K562 (cell line): Measurements from ENCODE around the gene MYO1D. TPM values are rescaled to one million over a fixed set of nuclear protein-coding genes. Genes with fewer than 3 reads are reported as not detected.

Experiments used
- ATF3 ChIP-seq, 2 experiments: fragments of 450-650 bp in 1 of 2; sonication (generic) in 1 of 2; formaldehyde crosslinking in 1 of 2; IDR thresholded peaks in 1 of 2; conservative IDR thresholded peaks in 1 of 2; 2 replicates each; pipeline versions ENCODE4 v1.6.1 to v1.8.1; 2016 to 2023; ENCODE audit warnings: mild to moderate bottlenecking in 2 of 2, moderate library complexity in 2 of 2, inconsistent platforms in 1 of 2, missing genetic modification reagents in 1 of 2
- CREB3 ChIP-seq: fragments of 450-650 bp; conservative IDR thresholded peaks from 2 replicates; pipeline ENCODE4 v1.6.1; 2016; ENCODE audit warnings: missing genetic modification characterization, low read depth, mild to moderate bottlenecking, missing compliant biosample characterization, moderate library complexity
- MAX ChIP-seq: sonication (generic); formaldehyde crosslinking; IDR thresholded peaks from 2 replicates; pipeline ENCODE4 v1.9.0; 2022; ENCODE audit warnings: mild to moderate bottlenecking, missing genetic modification reagents
- NCOA1 ChIP-seq: fragments of 450-650 bp; IDR thresholded peaks from 2 replicates; pipeline ENCODE4 v1.6.1; 2016; ENCODE audit warnings: low read depth
- NUFIP1 ChIP-seq: fragments of 450-650 bp; IDR thresholded peaks from 2 replicates; pipeline ENCODE4 v1.6.1; 2018; ENCODE audit not compliant: partially characterized antibody
- polyA plus RNA-seq, 8 experiments: library from polyadenylated mRNA; depleted of rRNA in 4 of 8; stranded (reverse) in 5 of 8; unstranded in 3 of 8; fragments of >200 nt; fragmentation: Nextera tagmentation in 2 of 8; fragmentation: Illumina TruSeq in 1 of 8; extraction: Ambion mirVana in 2 of 8; extraction: Trizol in 1 of 8; gene quantifications; 2 replicates each; pipeline versions ENCODE4 v1.2.1 to v1.2.3, GENCODE V29; 2011 to 2014; ENCODE audit warnings: inconsistent platforms in 1 of 8, missing spikeins in 1 of 8
- total RNA-seq, 7 experiments: library from RNA; depleted of rRNA in 6 of 7; stranded (reverse); fragments of >200 nt in 6 of 7; fragmentation: Illumina TruSeq in 2 of 7; extraction: Trizol in 2 of 7; gene quantifications; 2 replicates each; pipeline versions ENCODE4 v1.2.1 to v1.2.3, GENCODE V29; 2011 to 2021; ENCODE audit warnings: low replicate concordance in 1 of 7
- TF ChIP-seq, protein P1 (sequence below): sonication (generic); formaldehyde crosslinking; IDR thresholded peaks from 2 replicates; pipeline ENCODE4 v1.8.0; 2022; ENCODE audit warnings: mild to moderate bottlenecking, low read depth, missing genetic modification reagents
- TF ChIP-seq, protein P2 (sequence below): sonication (generic); formaldehyde crosslinking; IDR thresholded peaks from 2 replicates; pipeline ENCODE4 v1.8.0; 2022; ENCODE audit warnings: mild to moderate bottlenecking, missing genetic modification reagents

The MYO1D gene
- total and polyA plus RNA-seq, 9 of the 15 experiments (the other 6 are each of a cell fraction or from before 2014, with no cell fraction given), result 2.1 to 71.2 (median 45.4) TPM

DNA sequence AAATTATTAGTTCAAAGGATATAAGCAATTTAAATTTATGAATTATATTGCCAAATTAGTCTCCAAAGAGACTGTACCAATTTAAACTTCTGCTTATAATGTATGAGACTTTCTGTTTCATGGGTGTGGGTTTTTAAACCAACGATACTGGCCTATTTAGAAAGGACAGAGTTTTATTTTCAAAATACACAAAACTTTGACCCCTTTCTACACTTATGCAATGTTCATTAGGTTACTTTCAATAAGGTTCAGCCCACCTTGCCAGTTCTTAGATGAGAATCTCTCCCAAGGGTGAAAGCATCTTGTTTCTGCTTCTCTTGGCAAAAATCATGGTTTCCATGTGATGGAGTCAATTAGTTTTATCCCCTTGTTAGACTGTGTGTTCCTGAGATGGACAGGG, 84.7 kb downstream of the MYO1D start (continued):
- TF ChIP-seq CREB3 (tag) (no peak), MAX (CRISPR knock-in tag) (no peak), ATF3 (IDR thresholded peaks at IDR 0.05) (no peak), ATF3 (CRISPR knock-in tag; conservative IDR thresholded peaks at IDR 0.05) (no peak), NUFIP1 (no peak), NCOA1 (no peak)
- TF ChIP-seq, protein P1, sequence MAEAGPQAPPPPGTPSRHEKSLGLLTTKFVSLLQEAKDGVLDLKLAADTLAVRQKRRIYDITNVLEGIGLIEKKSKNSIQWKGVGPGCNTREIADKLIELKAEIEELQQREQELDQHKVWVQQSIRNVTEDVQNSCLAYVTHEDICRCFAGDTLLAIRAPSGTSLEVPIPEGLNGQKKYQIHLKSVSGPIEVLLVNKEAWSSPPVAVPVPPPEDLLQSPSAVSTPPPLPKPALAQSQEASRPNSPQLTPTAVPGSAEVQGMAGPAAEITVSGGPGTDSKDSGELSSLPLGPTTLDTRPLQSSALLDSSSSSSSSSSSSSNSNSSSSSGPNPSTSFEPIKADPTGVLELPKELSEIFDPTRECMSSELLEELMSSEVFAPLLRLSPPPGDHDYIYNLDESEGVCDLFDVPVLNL, result no peak
- TF ChIP-seq, protein P2, sequence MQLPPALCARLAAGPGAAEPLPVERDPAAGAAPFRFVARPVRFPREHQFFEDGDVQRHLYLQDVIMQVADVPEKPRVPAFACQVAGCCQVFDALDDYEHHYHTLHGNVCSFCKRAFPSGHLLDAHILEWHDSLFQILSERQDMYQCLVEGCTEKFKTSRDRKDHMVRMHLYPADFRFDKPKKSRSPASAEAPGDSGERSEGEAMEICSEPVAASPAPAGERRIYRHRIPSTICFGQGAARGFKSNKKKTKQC (CRISPR knock-in tag), result no peak
